HG03565 (cell line): ENCODE measurements around the gene RPA3.

Experiments used
- ATAC-seq: cut with Tn5 transposase; IDR thresholded peaks from one replicate; pipeline ENCODE4 v1.9.1; 2021; ENCODE audit warnings: mild to moderate bottlenecking, moderate library complexity; ENCODE audit not compliant: unreplicated experiment

RPA3 gene

DNA sequence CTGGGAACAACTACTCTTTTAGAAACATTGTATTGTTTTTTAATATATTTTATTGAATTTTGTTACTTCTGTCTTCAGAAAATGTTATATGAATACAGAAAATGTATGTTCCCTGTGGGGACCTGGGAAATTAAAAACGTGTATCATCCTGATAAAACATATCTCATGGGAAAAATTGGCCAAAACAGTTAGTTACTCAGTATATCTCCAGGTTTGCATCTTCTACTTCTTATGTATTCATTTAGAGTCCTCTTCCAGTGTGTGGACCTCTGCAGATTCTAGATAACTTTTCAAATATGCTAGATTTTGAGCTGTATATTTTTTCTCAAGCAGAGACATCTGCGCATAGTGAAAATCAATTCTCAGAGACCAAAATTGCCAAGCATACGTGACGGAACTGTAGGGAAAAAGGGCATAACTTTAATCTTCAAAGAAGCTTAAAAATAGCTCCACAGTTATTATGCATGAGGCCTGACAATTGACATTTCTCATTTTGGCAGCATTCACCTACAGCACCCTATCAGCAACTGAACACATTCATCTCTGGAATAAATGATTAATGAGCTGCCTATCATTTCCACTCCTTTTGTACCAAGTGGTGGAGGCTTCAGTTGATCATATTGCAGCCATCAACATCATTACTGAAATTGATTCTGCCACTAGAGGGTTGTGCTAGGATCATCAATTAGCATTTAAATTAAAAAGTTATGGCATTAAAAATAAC, 104.2 kb downstream of the RPA3 start:
- no peak for ATAC-seq

DNA sequence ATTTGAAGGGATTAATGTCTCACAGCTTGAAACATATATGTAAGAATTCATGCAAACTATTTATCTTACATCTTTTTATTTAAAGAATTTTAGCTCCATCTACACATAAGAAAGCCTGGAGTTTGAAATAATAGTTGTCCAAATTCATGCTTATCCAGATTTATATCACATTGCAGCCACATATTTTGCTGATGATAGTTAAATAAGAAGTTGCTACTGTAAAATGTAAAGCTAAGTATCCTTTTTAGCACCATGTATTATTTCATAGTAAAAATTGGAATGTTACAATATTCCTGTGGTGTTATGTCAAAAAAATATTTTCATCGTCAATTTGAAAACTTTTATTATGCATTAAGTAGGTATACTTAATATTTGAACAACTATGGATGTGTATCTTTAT, 105.2 kb downstream of the RPA3 start:
- no peak for ATAC-seq

DNA sequence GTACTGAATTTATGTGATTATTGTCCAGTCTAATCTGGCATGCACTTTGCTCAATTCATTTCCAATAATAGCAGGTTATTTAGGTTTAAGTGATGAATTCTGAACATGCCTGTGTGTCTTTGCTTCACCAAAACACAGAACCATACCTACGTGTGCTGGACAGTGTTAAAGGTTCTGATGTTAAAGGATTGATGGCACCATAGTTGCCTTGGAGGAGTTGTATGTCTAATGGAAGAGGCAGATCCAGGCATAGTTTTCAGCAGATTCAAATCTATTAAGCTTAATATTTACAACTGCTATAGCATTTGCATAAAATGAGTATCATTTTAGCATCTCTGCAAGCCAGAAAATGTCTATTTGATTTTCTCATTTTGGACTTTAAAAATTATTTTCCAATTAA, 105.9 kb downstream of the RPA3 start:
- ATAC-seq, result no peak

DNA sequence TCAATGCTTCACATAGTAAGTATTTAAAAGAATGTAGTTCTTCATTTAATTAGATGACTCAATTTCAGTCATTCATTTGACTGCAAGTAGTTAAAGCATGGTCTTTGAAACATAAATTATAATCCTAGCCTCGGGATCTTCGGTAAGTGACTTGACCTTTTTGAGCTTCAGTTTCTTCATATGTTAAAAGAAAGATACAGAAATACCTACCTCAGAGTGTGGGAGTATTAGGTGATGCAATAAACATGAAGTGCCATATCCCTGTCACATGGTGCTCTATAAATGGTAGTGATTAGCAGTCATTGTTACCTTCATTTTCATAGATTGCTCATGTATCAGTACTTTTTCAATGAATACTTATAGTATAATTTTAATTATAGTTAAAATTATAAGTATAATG, 109.1 kb downstream of the RPA3 start:
- ATAC-seq, result no peak

DNA sequence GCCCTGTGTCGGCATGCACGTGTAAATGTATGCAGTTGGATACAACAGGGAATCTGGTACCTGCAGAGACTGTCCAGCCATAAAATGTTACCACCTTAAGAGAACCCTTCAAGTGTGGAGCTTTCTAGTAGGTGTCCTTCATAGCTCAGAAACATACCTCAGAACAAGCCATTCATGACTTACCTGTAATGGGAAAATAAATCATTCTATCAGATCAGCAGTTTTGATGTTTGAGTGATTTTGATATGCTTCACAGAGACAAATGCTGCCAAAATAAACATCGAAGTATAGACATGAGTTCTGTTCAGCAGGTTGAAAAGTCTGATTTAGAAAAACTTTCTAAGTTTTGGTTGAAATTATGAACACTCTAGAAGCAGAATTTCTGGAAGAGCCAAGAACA, 111.4 kb downstream of the RPA3 start:
- ATAC-seq, result no peak

DNA sequence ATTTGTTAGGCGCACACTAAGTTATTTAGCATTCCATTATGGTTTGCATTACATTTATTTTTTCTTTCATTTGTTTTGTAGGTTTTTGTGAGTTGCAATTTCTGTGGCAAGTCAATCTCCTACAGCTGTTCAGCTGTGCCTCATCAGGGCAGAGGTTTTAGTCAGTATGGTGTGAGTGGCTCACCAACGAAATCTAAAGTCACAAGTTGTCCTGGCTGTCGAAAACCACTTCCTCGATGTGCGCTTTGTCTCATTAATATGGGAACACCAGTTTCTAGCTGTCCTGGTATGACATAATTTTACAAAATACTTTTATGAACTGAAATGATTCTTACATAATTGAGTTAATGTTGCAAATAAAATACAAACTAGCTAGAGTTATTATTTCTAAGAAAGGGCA, 122.2 kb downstream of the RPA3 start:
- ATAC-seq, result no peak

DNA sequence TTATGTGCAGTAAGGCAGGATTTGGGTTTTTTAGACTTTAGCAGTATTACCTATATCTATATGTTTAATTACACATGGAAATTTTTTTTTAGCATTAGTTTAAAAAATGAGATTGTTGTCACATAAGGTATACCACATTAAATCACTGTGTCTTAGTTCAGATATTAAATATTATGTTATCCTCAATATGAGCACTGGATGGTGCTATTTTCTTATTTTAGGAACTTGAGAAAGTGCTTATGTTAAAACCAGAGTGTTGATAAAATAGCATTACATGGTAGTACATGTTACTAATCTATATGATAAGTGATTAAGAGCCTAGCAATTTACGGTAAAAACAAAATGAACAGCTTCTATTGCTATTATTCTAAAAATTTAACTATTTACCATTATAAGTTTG, 123.0 kb downstream of the RPA3 start:
- no peak for ATAC-seq
